Gastroesophageal sphincter (tissue), 4 donors: ENCODE data around the gene PDS5A. TPM values are rescaled to one million over a fixed set of nuclear protein-coding genes. Genes with fewer than 3 reads are reported as not detected.
"Not testable (repeated sequence)": the region's sequence is repeated elsewhere in the genome, so short reads cannot be mapped to it uniquely, and the experiment has no call there.

Source experiments
- ATAC-seq: fragments of 150-250 bp; one replicate; pipeline ENCODE4 v1.9.1; 2016; ENCODE audit warnings: mild to moderate bottlenecking, moderate library complexity
- H3K27ac ChIP-seq, 4 donors: fragments of 200-600 bp; sonication (generic) in 3 of 4; 1 replicate in 3 of 4; 2 replicates in 1 of 4; pipeline ENCODE4 v1.5.1; 2016 to 2019
- H3K27me3 ChIP-seq: fragments of 200-600 bp; sonication (generic); one replicate; pipeline ENCODE4 v1.5.1; 2019
- H3K36me3 ChIP-seq, 2 donors: fragments of 200-600 bp; sonication (generic); one replicate each; pipeline ENCODE4 v1.5.1; 2019; ENCODE audit warnings: control low read depth in 1 of 2
- H3K4me1 ChIP-seq, 3 donors: fragments of 200-600 bp; sonication (generic); 1 replicate in 2 of 3; 2 replicates in 1 of 3; pipeline ENCODE4 v1.5.1; 2016 to 2019; ENCODE audit warnings: control low read depth in 2 of 3
- H3K4me3 ChIP-seq, 2 donors: fragments of 200-600 bp; sonication (generic); one replicate each; pipeline ENCODE4 v1.5.1; 2019; ENCODE audit warnings: mild to moderate bottlenecking in 1 of 2, moderate library complexity in 1 of 2
- H3K9me3 ChIP-seq, 3 donors: fragments of 200-600 bp; sonication (generic); one replicate each; pipeline ENCODE4 v1.5.1; 2017 to 2019; ENCODE audit warnings: control low read depth in 2 of 3
- EP300 ChIP-seq: sonication (generic); formaldehyde crosslinking; IDR thresholded peaks from one replicate; pipeline ENCODE4 v1.6.1; 2017; ENCODE audit warnings: antibody characterized with exemption, mild to moderate bottlenecking
- POLR2A ChIP-seq, 2 donors: fragments of 450-650 bp; IDR thresholded peaks; one replicate each; pipeline ENCODE4 v1.6.1; 2017; ENCODE audit warnings: antibody characterized with exemption in 2 of 2, mild to moderate bottlenecking in 2 of 2, moderate library complexity in 1 of 2
- POLR2AphosphoS5 ChIP-seq: sonication (generic); formaldehyde crosslinking; IDR thresholded peaks from one replicate; pipeline ENCODE4 v1.6.1; 2017; ENCODE audit warnings: antibody characterized with exemption
- WGBS, 2 donors: methylation state at CpG; one replicate each; pipeline ENCODE4 v1.1.5; 2018; ENCODE audit warnings: low coverage in 1 of 2; 5-methylcytosine and 5-hydroxymethylcytosine counted together
- total RNA-seq, 4 donors: library from RNA; depleted of rRNA; stranded (reverse); fragments of >200 nt; gene quantifications; one replicate each; pipeline ENCODE4 v1.1.0, GENCODE V29; 2016
- TF ChIP-seq, protein P1 (sequence below), 4 experiments: fragments of 200-600 bp in 2 of 4; fragments of 450-650 bp in 2 of 4; sonication (generic) in 1 of 4; IDR thresholded peaks; one replicate each; pipeline ENCODE4 v1.5.1; 2017 to 2019; ENCODE audit warnings: antibody characterized with exemption in 4 of 4, mild to moderate bottlenecking in 2 of 4, moderate library complexity in 2 of 4

Gene PDS5A
- total RNA-seq, 4 donors from 2014 or later = 47.1 to 63.0 (median 57.1) TPM

DNA sequence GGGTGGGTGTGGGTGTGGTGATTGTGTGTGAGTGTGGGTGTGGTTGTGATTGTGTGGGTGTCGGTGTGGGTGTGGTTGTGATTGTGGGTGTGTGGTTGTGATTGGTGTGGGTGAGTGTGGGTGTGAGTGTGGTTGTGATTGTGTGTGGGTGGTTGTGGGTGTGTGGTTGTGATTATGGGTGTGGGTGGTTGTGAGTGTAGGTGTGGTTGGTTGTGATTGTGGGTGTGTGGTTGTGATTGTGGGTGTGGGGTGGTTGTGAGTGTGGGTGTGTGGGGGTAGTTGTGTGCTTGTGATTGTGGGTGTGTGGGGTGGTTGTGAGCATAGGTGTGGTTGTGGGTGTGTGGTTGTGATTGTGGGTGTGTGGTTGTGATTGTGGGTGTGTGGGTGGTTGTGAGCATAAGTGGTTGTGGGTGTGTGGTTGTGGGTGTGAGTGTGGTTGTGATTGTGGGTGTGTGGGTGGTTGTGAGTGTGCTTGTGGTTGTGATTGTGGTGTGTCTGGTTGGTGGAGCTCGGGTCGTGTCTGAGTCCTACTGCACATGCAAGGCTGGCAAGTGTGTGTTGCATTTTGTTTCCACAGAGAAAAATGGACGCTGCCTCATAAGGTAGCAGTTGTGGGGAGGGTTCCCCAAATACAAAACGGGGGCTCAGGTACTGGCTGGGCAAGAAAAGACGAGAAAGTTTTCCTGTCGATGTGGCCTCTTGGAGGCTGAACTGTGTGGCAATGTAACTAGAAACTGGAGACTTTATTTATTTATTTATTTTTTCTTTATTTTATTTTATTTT, 163.1 kb downstream of the PDS5A start:
- H3K27ac ChIP-seq = no peak overlapping the region
- H3K9me3 ChIP-seq = no peaks in the 10 kb centered on the region
- WGBS, 2 donors = 86 to 88% methylated on average over 5 to 7 of the region's 7 CpGs
- no peak for TF ChIP-seq POLR2AphosphoS5
- TF ChIP-seq, protein P1, sequence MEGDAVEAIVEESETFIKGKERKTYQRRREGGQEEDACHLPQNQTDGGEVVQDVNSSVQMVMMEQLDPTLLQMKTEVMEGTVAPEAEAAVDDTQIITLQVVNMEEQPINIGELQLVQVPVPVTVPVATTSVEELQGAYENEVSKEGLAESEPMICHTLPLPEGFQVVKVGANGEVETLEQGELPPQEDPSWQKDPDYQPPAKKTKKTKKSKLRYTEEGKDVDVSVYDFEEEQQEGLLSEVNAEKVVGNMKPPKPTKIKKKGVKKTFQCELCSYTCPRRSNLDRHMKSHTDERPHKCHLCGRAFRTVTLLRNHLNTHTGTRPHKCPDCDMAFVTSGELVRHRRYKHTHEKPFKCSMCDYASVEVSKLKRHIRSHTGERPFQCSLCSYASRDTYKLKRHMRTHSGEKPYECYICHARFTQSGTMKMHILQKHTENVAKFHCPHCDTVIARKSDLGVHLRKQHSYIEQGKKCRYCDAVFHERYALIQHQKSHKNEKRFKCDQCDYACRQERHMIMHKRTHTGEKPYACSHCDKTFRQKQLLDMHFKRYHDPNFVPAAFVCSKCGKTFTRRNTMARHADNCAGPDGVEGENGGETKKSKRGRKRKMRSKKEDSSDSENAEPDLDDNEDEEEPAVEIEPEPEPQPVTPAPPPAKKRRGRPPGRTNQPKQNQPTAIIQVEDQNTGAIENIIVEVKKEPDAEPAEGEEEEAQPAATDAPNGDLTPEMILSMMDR (IDR thresholded peaks at IDR 0.05) = no peak
- TF ChIP-seq POLR2A (IDR thresholded peaks at IDR 0.05) = no peak
- no peaks in the 10 kb centered on the region for H3K4me1 ChIP-seq
- ATAC-seq = no peak
- H3K4me3 ChIP-seq = no peak overlapping the region
- H3K27me3 ChIP-seq = no peaks in the 10 kb centered on the region
- H3K36me3 ChIP-seq = no peaks in the 10 kb centered on the region

DNA sequence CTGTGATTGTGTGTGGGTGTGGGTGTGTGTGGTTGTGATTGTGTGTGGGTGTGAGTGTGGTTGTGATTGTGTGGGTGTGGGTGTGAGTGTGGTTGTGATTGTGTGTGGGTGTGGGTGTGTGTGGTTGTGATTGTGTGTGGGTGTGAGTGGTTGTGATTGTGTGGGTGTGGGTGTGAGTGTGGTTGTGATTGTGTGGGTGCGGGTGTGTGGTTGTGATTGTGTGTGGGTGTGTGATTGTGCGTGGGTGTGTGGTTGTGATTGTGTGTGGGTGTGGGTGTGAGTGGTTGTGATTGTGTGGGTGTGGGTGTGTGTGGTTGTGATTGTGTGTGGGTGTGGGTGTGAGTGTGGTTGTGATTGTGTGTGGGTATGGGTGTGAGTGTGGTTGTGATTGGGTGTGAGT, 163.9 kb downstream of the PDS5A start:
- not testable (repeated sequence) for H3K4me3 ChIP-seq

DNA sequence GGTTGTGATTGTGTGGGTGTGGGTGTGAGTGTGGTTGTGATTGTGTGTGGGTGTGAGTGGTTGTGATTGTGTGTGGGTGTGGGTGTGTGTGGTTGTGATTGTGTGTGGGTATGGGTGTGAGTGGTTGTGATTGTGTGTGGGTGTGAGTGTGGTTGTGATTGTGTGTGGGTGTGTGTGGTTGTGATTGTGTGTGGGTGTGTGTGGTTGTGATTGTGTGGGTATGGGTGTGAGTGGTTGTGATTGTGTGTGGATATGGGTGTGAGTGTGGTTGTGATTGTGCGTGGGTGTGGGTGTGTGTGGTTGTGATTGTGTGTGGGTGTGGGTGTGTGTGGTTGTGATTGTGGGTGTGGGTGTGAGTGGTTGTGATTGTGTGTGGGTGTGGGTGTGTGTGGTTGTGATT, 164.7 kb downstream of the PDS5A start:
- not testable (repeated sequence) for H3K36me3 ChIP-seq

More for the DNA sequence above, 163.9 kb downstream of the PDS5A start:
- not testable (repeated sequence) for H3K27ac ChIP-seq, H3K36me3 ChIP-seq, ATAC-seq, H3K4me1 ChIP-seq, H3K27me3 ChIP-seq, H3K9me3 ChIP-seq
- WGBS, 2 donors = 68% methylated on average over 2 of the region's 2 CpGs; no CpG with 5 or more reads in 1 of the 2 donors

DNA sequence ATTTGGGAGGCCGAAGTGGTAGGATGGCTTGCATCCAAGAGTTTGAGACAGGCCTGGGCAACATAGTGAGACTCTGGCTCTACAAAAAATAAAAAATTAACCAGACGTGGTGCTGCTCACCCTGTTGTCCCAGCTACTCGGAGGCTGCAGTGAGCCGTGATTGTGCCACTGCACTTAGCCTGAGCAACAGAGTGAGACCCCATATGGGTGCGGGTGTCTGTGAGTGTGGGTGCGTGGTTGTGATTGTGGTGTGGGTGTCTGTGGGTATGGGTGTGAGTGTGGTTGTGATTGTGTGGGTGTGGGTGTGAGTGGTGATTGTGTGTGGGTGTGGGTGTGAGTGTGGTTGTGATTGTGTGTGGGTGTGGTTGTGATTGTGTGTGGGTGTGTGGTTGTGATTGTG, 165.2 kb downstream of the PDS5A start:
- no peak for ATAC-seq
- TF ChIP-seq POLR2A (IDR thresholded peaks at IDR 0.05) (no peak), POLR2AphosphoS5 (no peak)
- TF ChIP-seq, protein P1 (IDR thresholded peaks at IDR 0.05) = no peak
- Histone ChIP-seq H3K4me3 (no peak overlapping the region), H3K9me3 (no peaks in the 10 kb centered on the region), H3K4me1 (no peaks in the 10 kb centered on the region), H3K36me3 (no peaks in the 10 kb centered on the region), H3K27ac (no peak overlapping the region), H3K27me3 (no peaks in the 10 kb centered on the region)
- WGBS, 2 donors = 10 to 68% methylated on average over 2 to 6 of the region's 6 CpGs

More for the DNA sequence above, 164.7 kb downstream of the PDS5A start:
- WGBS, 2 donors = 0% methylated on average over 1 of the region's 1 CpG
- not testable (repeated sequence) for H3K9me3 ChIP-seq, H3K4me1 ChIP-seq, H3K4me3 ChIP-seq, H3K27me3 ChIP-seq, ATAC-seq, H3K27ac ChIP-seq

DNA sequence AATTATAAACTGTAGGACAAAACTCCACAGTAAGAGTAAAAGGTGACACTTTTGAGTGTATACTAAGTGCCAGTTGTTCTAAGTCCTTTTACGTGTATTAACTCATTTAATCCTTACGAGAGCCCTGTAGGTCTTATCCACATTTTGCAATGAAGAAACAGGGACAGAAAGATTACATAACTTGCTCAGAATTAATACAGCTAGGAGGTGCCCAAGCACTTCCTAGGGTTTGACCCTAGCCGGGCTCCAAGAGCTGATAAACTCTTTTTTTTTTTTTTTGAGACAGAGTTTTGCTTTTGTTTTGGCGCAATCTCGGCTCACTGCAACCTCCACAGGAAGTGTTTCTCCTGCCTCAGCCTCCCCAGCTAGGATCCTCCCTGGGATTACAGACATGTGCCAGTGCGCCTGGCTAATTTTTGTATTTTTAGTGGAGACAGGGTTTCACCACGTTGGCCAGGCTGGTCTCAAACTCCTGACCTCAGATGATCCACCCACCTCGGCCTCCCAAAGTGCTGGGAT, 169.4 kb downstream of the PDS5A start:
- H3K36me3 ChIP-seq = no peaks in the 10 kb centered on the region
- TF ChIP-seq, protein P1 (IDR thresholded peaks at IDR 0.05) = no peak
- no peak for TF ChIP-seq POLR2A (IDR thresholded peaks at IDR 0.05)
- TF ChIP-seq EP300 = no peak
- no peak for TF ChIP-seq POLR2AphosphoS5
- no peak overlapping the region for H3K27ac ChIP-seq
- 63 to 77% methylated on average over 3 to 8 of the region's 8 CpGs for WGBS, 2 donors
- H3K4me3 ChIP-seq = no peak overlapping the region
- H3K4me1 ChIP-seq = no peaks in the 10 kb centered on the region
- ATAC-seq = no peak
- no peaks in the 10 kb centered on the region for H3K9me3 ChIP-seq
- no peaks in the 10 kb centered on the region for H3K27me3 ChIP-seq

DNA sequence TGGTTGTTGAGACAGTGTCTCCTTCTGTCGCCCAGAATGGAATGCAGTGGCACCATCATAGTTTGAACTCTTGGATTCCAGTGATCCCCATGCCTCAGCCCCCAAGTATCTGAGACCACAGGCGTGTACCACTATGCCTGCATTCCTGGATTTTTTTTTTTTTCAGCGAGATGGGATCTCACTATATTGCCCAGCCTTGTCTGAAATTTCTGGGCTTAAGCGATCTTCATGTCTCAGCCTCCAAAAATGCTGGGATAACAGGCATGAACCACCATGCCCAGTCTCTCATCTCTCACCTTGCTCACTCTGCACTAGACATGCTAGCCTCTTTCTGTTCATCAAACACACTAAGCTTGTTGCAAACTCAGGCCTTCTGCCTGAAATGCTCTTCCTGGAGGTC, 175.7 kb downstream of the PDS5A start:
- Histone ChIP-seq H3K27ac (no peak overlapping the region), H3K9me3 (no peaks in the 10 kb centered on the region), H3K4me3 (no peak overlapping the region), H3K27me3 (no peaks in the 10 kb centered on the region), H3K4me1 (no peaks in the 10 kb centered on the region), H3K36me3 (no peaks in the 10 kb centered on the region)
- no peak for ATAC-seq
- 68 to 88% methylated on average over 3 of the region's 4 CpGs for WGBS, 2 donors
- no peak for TF ChIP-seq POLR2AphosphoS5
- no peak for TF ChIP-seq EP300
- TF ChIP-seq POLR2A (IDR thresholded peaks at IDR 0.05) = no peak
- TF ChIP-seq, protein P1 (IDR thresholded peaks at IDR 0.05) = no peak

DNA sequence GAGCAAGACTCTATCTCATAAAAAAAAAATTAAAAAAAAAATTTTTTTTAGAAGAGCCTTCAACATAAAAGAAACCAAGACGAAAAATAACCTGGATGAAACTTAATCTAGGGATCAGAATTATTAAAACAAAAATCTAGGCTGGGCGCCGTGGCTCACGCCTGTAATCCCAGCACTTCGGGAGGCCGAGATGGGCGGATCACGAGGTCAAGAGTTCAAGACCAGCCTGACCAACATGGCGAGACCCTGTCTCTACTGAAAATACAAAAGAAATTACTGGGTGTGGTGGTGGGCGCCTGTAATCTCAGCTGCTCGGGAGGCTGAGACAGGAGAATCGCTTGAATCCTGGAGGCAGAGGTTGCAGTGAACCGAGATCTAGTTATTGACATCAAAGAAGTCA, 184.7 kb downstream of the PDS5A start:
- not testable (repeated sequence) for H3K4me1 ChIP-seq, H3K36me3 ChIP-seq, ATAC-seq, H3K9me3 ChIP-seq, H3K27ac ChIP-seq, H3K27me3 ChIP-seq, H3K4me3 ChIP-seq
- WGBS, 2 donors = 80 to 92% methylated on average over 1 to 12 of the region's 13 CpGs
